Activated CD8-positive, alpha-beta memory T cell treated with anti-CD3 and anti-CD28 coated beads, Interleukin-2, amount 50 U/mL, for 1 hour (primary cell): Measurements from ENCODE around the gene CYSRT1.

Source experiments
- DNase-seq: peaks from one replicate; pipeline ENCODE4 v3.0.0-alpha.2; 2020; ENCODE audit errors: extremely low read depth

The CYSRT1 gene

DNA sequence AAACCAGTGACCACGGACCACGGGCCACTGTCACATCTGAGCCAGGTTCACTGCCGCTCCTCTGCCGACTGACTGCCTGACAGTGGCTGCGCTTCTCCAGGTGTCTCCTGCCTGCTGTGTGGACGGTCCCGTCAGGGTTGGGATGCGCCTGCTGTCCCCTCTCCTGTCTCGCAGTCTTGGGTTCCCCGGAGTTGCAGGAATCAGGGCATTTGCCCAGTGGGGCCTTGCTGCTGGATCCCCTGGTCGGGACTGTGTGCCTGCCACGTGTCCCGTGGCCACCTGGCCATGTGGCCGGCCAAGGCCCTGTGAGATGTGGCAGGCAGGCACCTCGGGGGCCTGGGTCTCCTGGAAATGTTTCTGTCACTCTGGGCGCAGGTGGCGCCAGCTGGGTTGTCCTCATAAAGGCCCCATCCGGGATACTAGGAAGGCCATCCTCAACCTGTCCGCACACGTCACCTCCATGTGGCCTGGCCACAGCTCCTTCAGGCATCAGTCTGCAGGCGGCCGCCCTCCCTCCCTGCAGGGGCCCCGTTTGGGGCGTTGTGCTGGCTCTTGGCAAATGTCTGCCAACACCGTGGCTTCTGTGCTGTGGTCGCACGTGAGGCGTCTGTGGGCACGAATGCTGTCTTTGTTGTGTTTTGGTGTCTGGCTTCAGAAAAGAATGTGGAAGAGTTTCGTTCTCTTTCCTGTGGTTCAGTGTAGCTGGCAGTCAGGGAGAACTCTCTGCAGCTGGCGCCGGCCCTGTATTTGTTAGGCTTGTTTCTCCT lies 46.1 kb downstream of the CYSRT1 start:
- DNase-seq: no peak

DNA sequence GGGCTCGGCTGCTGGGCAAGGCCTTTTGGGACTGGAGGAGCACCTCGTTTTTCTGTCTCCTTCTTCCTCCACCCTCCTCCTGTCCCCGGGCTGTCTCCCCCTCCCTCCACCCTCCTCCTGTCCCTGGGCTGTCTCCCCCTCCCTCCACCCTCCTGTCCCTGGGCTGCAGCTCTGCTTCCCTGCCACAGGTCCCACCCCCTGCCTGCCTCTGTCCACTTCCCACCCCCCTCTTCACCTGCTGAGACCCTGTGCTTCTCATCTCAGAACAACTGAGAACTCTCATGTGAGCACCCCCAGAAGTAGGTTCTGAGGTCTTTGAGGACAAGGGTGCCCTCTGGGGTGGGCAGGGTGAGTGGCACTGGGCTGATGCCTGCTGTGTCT lies 46.7 kb downstream of the CYSRT1 start:
- no peak for DNase-seq

DNA sequence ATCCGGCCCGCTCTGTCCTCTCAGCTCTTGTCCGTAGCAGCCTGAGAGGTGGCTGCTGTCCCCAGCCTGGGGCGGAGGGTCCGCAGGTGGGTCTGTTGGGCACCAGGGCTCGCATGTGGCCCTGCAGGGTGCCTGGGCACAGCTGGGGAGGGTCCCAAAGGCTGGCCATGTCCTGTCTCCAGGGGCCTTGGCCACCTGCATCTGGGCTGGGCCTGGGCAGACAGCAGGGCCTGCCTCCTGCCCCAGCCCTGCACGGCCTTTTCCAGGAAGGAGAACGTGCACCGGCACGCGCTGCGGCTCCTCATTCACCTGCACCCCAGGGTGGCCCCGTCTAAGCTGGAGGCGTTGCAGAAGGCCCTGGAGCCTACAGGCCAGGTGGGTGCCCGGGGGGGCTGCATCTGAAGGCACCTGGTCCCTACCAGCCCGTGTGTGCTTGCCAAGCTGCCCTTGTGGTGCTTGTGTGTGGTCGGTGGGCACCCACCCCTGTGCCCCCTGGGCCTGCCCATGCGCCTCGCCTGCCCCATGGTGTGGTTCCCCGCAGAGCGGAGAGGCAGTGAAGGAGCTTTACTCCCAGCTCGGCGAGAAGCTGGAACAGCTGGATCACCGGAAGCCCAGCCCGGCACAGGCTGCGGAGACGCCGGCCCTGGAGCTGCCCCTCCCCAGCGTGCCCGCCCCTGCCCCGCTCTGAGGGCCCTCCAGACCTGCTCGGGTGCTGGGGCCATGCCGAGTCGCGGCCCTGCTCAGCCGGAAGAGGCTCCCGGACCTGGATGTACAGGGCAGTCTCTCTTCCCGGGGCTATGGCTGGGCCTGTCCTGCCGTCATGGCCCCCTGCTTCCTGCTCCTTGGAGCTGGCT lies 47.5 kb downstream of the CYSRT1 start:
- DNase-seq: no peak

DNA sequence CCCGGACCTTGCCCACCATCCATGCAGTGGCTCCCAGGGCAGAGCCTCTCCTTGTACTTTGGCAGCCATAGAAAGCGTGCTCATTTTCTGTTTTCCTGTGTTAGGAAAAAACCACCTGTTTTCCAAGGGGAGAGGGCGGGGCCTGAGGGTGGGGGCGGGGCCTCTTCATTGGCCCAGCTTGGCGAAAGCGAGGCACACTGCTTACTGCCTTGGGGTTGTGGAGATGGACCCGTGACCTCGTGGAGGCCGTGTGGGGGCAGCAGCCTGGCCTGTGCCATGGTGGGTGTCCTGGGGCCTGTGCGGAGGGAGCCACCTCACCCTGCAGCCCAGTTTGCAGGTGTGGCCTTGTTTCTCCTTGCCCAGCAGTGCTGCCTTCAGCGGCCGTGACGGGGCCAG lies 48.1 kb downstream of the CYSRT1 start:
- no peak for DNase-seq

DNA sequence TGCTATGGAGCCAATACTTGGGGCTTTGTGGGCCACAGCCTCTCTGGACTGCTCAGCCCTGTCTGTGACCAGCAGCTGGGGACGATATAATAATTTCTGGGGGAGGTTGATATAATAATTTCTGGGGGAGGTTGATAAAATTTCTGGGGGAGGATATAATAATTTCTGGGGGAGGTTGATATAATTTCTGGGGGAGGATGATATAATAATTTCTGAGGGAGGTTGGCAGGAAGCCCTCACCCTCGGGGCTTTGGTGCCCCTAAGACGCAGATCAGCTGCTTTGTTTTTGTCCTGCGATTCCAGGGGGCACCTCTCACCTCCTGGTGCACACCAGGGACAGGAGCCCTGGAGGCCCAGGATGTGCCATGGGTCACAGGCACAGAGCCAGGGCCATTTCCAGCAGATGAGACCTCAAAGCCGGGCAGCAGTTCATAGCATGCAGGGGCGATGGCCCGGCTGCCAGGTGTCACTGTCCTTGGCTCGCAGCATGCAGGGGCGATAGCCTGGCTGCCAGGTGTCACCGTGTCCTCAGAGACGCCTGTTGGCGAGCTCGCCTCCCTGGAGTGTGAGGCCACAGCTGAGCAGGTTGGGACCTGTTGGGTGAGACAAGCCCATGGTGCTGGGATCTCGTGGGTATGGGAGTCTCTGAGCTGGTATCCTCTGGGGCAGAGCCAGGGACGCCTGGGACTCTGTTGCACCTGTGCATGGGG lies 48.8 kb downstream of the CYSRT1 start:
- no peak for DNase-seq

DNA sequence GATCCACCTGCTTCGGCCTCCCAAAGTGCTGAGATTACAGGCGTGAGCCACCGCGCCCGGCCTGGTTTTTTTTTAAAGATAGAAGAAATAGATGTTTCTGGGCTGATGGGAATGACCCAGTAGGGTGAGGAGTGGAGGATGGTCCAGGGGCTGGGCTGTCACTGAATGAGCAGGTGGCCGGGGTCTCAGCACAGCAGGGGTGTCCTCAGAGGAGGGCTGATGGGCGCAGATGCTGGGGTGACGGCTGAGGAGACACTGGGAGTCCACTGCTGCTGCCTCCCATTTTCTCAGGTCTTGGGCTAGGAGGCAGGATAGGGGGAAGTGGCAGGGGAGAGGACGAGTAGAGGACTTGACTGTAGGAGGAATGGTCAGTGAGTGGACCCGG lies 50.2 kb downstream of the CYSRT1 start:
- no peak for DNase-seq
